ENCODE measurements around the gene TNNI3K.

DNA sequence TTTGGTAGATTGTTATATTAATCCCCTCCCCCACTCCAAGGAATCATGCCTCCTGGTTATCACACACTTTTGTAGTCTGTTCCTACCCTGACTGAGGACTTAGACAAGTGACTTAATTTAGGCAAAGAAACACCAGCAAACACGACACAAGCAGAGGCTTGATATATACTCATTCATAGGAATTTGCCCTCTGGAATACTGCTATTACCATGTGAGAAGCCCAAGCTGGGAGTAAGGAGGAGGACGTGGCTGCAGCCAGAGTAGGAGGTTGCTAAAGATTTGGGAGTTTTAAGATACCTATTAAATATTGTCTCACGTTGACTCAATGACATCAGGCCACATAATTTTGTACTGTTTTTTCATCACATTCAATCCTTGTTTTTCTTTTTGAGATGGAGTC, 177.1 kb downstream of the TNNI3K start:
- TF ChIP-seq NELFE (IDR thresholded peaks at IDR 0.05; ENCODE audit: insufficient read depth, insufficient read length) = no peak
- TF ChIP-seq, protein P1, sequence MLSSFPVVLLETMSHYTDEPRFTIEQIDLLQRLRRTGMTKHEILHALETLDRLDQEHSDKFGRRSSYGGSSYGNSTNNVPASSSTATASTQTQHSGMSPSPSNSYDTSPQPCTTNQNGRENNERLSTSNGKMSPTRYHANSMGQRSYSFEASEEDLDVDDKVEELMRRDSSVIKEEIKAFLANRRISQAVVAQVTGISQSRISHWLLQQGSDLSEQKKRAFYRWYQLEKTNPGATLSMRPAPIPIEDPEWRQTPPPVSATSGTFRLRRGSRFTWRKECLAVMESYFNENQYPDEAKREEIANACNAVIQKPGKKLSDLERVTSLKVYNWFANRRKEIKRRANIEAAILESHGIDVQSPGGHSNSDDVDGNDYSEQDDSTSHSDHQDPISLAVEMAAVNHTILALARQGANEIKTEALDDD (IDR thresholded peaks at IDR 0.05) = no peak
- TF ChIP-seq EP300 (IDR thresholded peaks at IDR 0.05; ENCODE audit: low read length) = no peak
- TF ChIP-seq ELF2 (CRISPR knock-in tag; IDR thresholded peaks at IDR 0.05) = no peak
- no peak for TF ChIP-seq POLR2A (conservative IDR thresholded peaks at IDR 0.05)
- no peak for TF ChIP-seq PHF8 (IDR thresholded peaks at IDR 0.05; ENCODE audit: borderline replicate concordance, low read length)
- TF ChIP-seq, protein P2, sequence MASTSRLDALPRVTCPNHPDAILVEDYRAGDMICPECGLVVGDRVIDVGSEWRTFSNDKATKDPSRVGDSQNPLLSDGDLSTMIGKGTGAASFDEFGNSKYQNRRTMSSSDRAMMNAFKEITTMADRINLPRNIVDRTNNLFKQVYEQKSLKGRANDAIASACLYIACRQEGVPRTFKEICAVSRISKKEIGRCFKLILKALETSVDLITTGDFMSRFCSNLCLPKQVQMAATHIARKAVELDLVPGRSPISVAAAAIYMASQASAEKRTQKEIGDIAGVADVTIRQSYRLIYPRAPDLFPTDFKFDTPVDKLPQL (IDR thresholded peaks at IDR 0.05; ENCODE audit: extremely low read depth, insufficient read length) = no peak
- no peak for TF ChIP-seq NR3C1 (CRISPR knock-in tag; IDR thresholded peaks at IDR 0.05)
- TF ChIP-seq, protein P3, sequence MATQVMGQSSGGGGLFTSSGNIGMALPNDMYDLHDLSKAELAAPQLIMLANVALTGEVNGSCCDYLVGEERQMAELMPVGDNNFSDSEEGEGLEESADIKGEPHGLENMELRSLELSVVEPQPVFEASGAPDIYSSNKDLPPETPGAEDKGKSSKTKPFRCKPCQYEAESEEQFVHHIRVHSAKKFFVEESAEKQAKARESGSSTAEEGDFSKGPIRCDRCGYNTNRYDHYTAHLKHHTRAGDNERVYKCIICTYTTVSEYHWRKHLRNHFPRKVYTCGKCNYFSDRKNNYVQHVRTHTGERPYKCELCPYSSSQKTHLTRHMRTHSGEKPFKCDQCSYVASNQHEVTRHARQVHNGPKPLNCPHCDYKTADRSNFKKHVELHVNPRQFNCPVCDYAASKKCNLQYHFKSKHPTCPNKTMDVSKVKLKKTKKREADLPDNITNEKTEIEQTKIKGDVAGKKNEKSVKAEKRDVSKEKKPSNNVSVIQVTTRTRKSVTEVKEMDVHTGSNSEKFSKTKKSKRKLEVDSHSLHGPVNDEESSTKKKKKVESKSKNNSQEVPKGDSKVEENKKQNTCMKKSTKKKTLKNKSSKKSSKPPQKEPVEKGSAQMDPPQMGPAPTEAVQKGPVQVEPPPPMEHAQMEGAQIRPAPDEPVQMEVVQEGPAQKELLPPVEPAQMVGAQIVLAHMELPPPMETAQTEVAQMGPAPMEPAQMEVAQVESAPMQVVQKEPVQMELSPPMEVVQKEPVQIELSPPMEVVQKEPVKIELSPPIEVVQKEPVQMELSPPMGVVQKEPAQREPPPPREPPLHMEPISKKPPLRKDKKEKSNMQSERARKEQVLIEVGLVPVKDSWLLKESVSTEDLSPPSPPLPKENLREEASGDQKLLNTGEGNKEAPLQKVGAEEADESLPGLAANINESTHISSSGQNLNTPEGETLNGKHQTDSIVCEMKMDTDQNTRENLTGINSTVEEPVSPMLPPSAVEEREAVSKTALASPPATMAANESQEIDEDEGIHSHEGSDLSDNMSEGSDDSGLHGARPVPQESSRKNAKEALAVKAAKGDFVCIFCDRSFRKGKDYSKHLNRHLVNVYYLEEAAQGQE (IDR thresholded peaks at IDR 0.05; ENCODE audit: borderline replicate concordance) = no peak
- TF ChIP-seq, protein P3 (CRISPR knock-in tag; IDR thresholded peaks at IDR 0.05; ENCODE audit: low read depth) = no peak
- TF ChIP-seq, protein P4, sequence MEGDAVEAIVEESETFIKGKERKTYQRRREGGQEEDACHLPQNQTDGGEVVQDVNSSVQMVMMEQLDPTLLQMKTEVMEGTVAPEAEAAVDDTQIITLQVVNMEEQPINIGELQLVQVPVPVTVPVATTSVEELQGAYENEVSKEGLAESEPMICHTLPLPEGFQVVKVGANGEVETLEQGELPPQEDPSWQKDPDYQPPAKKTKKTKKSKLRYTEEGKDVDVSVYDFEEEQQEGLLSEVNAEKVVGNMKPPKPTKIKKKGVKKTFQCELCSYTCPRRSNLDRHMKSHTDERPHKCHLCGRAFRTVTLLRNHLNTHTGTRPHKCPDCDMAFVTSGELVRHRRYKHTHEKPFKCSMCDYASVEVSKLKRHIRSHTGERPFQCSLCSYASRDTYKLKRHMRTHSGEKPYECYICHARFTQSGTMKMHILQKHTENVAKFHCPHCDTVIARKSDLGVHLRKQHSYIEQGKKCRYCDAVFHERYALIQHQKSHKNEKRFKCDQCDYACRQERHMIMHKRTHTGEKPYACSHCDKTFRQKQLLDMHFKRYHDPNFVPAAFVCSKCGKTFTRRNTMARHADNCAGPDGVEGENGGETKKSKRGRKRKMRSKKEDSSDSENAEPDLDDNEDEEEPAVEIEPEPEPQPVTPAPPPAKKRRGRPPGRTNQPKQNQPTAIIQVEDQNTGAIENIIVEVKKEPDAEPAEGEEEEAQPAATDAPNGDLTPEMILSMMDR (IDR thresholded peaks at IDR 0.05 in 2 of 3, conservative IDR thresholded peaks at IDR 0.05 in 1 of 3; ENCODE audit: insufficient read depth in 2 of 3, low read depth in 1 of 3, low read length in 3 of 3) = no peak
- no peak for TF ChIP-seq XRCC5 (IDR thresholded peaks at IDR 0.05; ENCODE audit: low read depth, low read length)
- no peak for TF ChIP-seq TAF1 (IDR thresholded peaks at IDR 0.05; ENCODE audit: control insufficient read depth, extremely low read depth, insufficient read depth, low read length, severe bottlenecking)
- TF ChIP-seq POLR2AphosphoS5 (IDR thresholded peaks at IDR 0.05; ENCODE audit: control insufficient read depth, insufficient read depth, low read depth, low read length) = no peak
- TF ChIP-seq FOSL1 (tag; conservative IDR thresholded peaks at IDR 0.05) = no peak

Data from K562 (cell line).